Activated CD8-positive, alpha-beta memory T cell treated with anti-CD3 and anti-CD28 coated beads for 1 hour (primary cell): ENCODE results near the gene SLC10A6.

Source experiments
- DNase-seq, 2 donors: peaks; one replicate each; pipeline ENCODE4 v3.0.0-alpha.2; 2020; ENCODE audit warnings: low read depth in 1 of 2; ENCODE audit errors: extremely low read depth in 1 of 2

The SLC10A6 gene

DNA sequence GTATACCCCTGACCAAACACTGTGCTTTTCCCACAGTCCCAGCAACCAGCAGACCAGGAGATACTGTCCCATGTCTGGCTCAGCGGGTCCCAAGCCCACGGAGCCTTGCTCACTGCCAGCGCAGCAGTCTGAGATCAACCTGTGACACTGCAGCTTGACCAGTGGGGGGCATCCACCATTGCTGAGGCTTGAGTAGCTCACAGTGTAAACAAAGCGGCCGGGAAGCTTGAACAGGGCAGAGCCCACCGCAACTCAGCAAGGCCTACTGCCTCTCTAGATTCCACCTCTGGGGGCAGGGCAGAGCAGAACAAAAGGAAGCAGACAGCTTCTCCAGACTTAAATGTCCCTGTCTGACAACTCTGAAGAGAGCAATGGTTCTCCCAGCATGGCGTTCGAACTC lies 58.1 kb downstream of the SLC10A6 start:
- DNase-seq, result no peak

DNA sequence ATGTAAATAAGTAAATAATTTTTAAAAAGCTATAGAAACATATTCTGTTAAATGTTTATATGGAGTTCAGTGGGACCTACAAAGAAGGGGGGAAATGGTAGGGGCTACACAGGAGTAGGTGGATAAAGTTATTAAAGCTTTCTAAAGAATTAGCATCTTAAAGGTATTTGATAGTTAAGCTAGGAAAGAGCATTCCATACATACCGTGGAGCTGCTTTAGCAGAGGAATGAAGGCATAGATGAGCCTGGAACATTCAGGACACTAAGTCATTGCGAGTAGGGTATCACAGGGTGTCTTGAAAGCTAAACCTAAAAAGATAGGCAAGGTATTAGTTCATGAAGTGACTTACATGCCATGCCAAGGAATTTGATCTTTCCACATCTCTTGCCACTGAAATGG lies 60.4 kb downstream of the SLC10A6 start:
- DNase-seq, result no peak

DNA sequence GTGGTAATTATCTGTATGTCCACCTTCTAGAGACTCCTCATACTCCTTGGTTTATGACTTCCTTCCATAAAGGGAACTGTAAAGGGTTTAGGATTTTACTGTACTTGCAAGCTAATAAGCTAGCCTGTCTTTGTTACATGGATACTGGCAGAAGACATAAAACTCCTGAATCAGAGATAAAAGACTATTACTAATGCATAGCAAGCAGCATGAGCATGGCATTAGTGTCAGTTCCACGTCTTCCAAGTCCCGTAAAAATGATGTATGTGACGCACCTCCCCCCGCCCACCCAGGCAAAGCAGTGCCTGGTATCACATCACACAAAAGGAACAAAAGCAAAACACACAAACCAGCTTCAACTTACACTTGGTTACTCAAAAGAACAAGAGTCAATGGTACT lies 71.0 kb downstream of the SLC10A6 start:
- no peak for DNase-seq

DNA sequence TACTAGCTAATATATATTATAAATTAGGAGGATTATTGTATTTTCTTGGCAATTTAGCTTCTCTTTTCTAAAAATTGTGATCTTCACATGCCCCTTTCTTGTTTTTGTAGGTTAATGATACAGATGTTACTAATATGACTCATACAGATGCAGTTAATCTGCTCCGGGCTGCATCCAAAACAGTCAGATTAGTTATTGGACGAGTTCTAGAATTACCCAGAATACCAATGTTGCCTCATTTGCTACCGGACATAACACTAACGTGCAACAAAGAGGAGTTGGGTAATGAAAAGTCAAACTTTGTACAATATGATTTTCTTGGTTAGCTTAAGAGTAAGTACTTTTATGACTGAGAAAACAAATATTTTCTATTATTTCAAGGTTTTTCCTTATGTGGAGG lies 74.1 kb downstream of the SLC10A6 start:
- DNase-seq, result no peak
